WERI-Rb-1 (cell line): ENCODE results near the gene C3orf49.

ENCODE experiments used
- DNase-seq: peaks from one replicate; pipeline ENCODE4 v3.0.0-alpha.2; 2020
- H3K27ac ChIP-seq: fragments of 250-450 bp; sonication (Bioruptor Pico); 2 replicates; pipeline ENCODE4 v1.5.1; 2020; ENCODE audit warnings: mild to moderate bottlenecking, moderate library complexity
- H3K27me3 ChIP-seq: fragments of 250-450 bp; sonication (Bioruptor Pico); 2 replicates; pipeline ENCODE4 v1.5.1; 2021; ENCODE audit warnings: mild to moderate bottlenecking, low read depth, moderate library complexity; ENCODE audit not compliant: insufficient read depth, severe bottlenecking
- H3K36me3 ChIP-seq: fragments of 250-450 bp; sonication (Bioruptor Pico); 2 replicates; pipeline ENCODE4 v1.5.1; 2020; ENCODE audit warnings: mild to moderate bottlenecking, moderate library complexity
- H3K4me3 ChIP-seq: 2 replicates; pipeline ENCODE4 v1.5.1; 2011; ENCODE audit warnings: low read depth, mild to moderate bottlenecking, control low read depth, low read length
- H3K9me3 ChIP-seq: fragments of 250-450 bp; sonication (Bioruptor Pico); 2 replicates; pipeline ENCODE4 v1.5.1; 2021; ENCODE audit warnings: mild to moderate bottlenecking, moderate library complexity; ENCODE audit not compliant: severe bottlenecking
- TF ChIP-seq, protein P1 (sequence below): IDR thresholded peaks from 2 replicates; pipeline ENCODE4 v1.5.1; 2011; ENCODE audit warnings: low read depth, mild to moderate bottlenecking, control low read depth, inconsistent platforms, low read length

C3orf49 gene

DNA sequence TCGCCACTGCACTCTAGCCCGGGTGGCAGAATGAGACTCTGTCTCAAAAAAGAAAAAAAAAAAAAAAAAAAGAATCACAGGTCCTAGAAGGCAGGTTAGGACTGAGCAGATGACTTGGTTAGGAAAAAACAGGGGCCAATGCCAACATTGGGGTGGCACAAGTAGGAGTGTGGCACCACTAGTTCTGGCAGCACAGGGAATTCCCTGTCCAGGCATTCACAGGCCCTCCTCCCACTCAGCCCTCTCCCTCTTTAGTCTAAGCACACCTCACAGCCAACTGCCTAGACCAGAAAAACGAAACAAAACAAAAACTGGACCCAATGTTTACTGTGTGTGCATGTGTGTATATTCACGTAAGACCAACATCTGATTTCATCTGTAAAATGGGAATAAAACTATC lies 34.0 kb downstream of the C3orf49 start:
- H3K27ac ChIP-seq: no peak overlapping the region
- no peak for DNase-seq
- H3K27me3 ChIP-seq: no peaks in the 10 kb centered on the region
- TF ChIP-seq, protein P1, sequence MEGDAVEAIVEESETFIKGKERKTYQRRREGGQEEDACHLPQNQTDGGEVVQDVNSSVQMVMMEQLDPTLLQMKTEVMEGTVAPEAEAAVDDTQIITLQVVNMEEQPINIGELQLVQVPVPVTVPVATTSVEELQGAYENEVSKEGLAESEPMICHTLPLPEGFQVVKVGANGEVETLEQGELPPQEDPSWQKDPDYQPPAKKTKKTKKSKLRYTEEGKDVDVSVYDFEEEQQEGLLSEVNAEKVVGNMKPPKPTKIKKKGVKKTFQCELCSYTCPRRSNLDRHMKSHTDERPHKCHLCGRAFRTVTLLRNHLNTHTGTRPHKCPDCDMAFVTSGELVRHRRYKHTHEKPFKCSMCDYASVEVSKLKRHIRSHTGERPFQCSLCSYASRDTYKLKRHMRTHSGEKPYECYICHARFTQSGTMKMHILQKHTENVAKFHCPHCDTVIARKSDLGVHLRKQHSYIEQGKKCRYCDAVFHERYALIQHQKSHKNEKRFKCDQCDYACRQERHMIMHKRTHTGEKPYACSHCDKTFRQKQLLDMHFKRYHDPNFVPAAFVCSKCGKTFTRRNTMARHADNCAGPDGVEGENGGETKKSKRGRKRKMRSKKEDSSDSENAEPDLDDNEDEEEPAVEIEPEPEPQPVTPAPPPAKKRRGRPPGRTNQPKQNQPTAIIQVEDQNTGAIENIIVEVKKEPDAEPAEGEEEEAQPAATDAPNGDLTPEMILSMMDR: no peak
- H3K9me3 ChIP-seq: no peaks in the 10 kb centered on the region
- H3K36me3 ChIP-seq: no peaks in the 10 kb centered on the region; the same call in 1 of the 2 replicates
- H3K4me3 ChIP-seq: no peak overlapping the region

DNA sequence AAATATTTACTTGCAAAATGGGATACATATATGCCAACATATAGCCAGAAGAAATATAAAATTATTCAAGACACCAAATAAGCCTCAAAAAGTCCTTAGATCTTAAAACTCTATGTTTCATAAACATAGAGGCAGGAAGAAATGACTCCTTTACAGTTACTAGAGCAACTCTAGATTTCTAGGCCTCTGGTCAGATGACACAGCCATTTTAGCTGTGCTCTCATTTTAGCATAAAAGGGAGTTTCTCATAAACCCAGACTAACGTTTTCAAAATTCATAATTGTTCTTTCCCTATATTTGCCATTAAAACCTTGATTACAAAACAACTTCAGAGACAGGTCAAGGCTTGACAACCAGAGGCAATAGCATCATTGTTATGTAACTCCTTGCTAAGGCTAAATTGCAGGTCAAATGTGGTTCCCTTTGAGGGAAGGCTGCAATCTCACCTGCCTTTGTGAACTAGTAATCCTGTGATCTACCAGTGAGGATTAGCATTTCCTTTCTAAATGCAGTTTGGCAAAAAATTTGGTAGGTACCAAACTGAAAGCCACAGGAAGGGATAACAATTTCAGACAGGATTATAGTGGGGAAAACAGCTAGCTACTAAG lies 36.3 kb downstream of the C3orf49 start:
- Histone ChIP-seq H3K36me3 (no peaks in the 10 kb centered on the region; the same call in 1 of the 2 replicates), H3K27ac (no peak overlapping the region), H3K9me3 (no peaks in the 10 kb centered on the region), H3K27me3 (no peaks in the 10 kb centered on the region), H3K4me3 (no peak overlapping the region)
- TF ChIP-seq, protein P1: no peak
- no peak for DNase-seq

DNA sequence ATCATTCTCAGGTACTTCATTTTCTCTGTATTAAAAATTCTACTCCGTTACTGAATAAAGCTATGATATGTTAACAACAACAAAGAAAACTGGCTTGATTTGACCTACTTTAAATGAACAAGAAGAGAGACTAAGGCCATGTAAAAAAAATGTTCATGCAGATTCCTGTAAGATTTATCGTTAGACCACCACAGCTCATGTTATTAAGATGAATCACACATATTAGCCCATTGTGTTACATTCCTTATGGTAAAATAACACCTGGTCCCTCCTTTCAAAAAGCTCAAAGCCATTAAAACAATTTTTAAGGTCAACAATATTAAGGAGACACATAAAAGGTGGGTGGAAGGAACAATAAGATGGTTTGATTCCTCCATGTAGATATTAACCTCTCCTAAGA lies 38.2 kb downstream of the C3orf49 start:
- TF ChIP-seq, protein P1: no peak
- H3K36me3 ChIP-seq: no peaks in the 10 kb centered on the region; the same call in 1 of the 2 replicates
- no peak overlapping the region for H3K27ac ChIP-seq
- no peaks in the 10 kb centered on the region for H3K9me3 ChIP-seq
- DNase-seq: no peak
- H3K4me3 ChIP-seq: no peak overlapping the region
- no peaks in the 10 kb centered on the region for H3K27me3 ChIP-seq

DNA sequence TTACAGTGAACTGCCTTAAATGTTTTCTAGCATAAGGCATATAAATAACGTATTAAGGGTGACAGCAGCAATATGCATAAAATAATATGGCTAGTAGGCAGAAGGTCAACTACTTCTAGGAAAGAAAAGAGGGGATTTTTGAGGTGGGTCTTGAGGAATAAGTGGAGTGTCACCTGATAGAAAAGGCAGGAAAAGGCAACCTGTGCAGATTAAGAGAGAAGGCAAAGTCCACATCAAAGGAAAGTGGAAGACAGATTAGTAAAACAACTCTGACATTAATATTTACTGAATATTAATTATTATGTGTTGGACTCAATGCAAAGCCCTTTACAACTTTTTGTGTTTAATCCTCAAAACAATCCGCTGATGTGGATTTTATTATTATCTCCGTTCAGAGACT lies 41.7 kb downstream of the C3orf49 start:
- H3K4me3 ChIP-seq: no peak overlapping the region

DNA sequence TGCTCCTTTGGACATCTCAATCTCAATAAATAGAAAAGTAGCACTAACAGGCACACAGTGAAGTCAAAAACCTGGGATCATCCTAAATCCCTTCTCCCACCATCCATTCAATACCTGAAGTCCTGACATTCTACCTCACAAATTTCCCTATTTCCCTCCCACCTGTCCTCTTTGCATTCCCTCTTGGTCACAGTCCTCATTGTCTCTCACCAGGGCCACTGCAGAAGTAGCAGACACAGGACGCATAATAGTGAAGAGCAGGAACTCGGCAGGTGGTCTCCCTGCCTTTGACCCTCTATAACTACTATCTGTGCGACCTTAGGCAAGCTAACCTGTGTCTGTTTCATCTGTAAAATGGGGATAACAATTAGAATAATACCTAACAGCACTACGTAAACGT lies 42.2 kb downstream of the C3orf49 start:
- TF ChIP-seq, protein P1: no peak
- Histone ChIP-seq H3K9me3 (no peaks in the 10 kb centered on the region), H3K4me3 (no peak overlapping the region), H3K36me3 (peaks cover 7% of the 10 kb centered on the region), H3K27ac (no peak overlapping the region), H3K27me3 (no peaks in the 10 kb centered on the region)
- no peak for DNase-seq

More for the DNA sequence above, 41.7 kb downstream of the C3orf49 start:
- TF ChIP-seq, protein P1: no peak
- no peaks in the 10 kb centered on the region for H3K9me3 ChIP-seq
- H3K27ac ChIP-seq: no peak overlapping the region
- H3K27me3 ChIP-seq: no peaks in the 10 kb centered on the region
- DNase-seq: no peak
- H3K36me3 ChIP-seq: peaks cover 4% of the 10 kb centered on the region

DNA sequence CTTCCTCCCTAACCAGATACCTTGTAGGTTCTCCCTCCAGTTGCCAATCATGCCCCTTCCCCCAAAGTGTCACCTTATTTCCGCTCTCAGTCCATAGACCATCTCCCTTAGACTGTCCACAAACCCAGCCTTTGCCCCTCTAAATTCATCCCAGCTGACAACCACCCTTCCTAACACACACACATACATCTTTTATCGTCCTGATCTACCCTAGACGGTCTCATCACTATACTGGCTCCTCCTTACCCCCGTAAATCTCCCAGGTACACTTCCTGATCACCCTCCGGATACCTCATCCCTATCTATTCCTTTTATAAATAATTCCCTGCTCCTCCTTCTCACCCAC lies 43.7 kb downstream of the C3orf49 start:
- Histone ChIP-seq H3K36me3 (peaks cover 15% of the 10 kb centered on the region), H3K4me3 (peak overlapping the region; percentile 97), H3K27ac (peak overlapping the region; percentile 98), H3K9me3 (no peaks in the 10 kb centered on the region), H3K27me3 (no peaks in the 10 kb centered on the region)
- DNase-seq: no peak
- TF ChIP-seq, protein P1: no peak
